Nucleus accumbens (tissue), 56 donors: ENCODE data around the gene ANO9.
"Not testable (repeated sequence)": the region's sequence is repeated elsewhere in the genome, so short reads cannot be mapped to it uniquely, and the experiment has no call there.

Experiments used
- DNase-seq, 56 donors: peaks; one replicate each; lab custom pipeline; 2025; lab: John Stamatoyannopoulos, UW

ANO9 gene

GRCh38 chr11:391117-392017 lies 50.4 kb downstream of the ANO9 start:
- no peak for DNase-seq

- DNase-seq: no peak
Observed at GRCh38 chr11:390175-390574, 51.6 kb downstream of the ANO9 start.

- not testable (repeated sequence) for DNase-seq
Observed at GRCh38 chr11:389369-389768, 52.4 kb downstream of the ANO9 start.

GRCh38 chr11:387193-387793 lies 54.5 kb downstream of the ANO9 start:
- DNase-seq: no peak

GRCh38 chr11:386483-386882 lies 55.3 kb downstream of the ANO9 start:
- DNase-seq: no peak

- DNase-seq: no peak
Observed at GRCh38 chr11:385594-386351, 56.0 kb downstream of the ANO9 start.

GRCh38 chr11:384511-384910 lies 57.3 kb downstream of the ANO9 start:
- no peak for DNase-seq

GRCh38 chr11:383431-383830 lies 58.4 kb downstream of the ANO9 start:
- DNase-seq: no peak

GRCh38 chr11:382081-382629 lies 59.7 kb downstream of the ANO9 start:
- no peak for DNase-seq

- DNase-seq: peak in 1 of 56 donors; percentile 19
Observed at GRCh38 chr11:381501-382072, 60.2 kb downstream of the ANO9 start.

- no peak for DNase-seq
Observed at GRCh38 chr11:380996-381395, 60.8 kb downstream of the ANO9 start.

- no peak for DNase-seq
Observed at GRCh38 chr11:380491-380890, 61.3 kb downstream of the ANO9 start.

GRCh38 chr11:380095-380480 lies 61.7 kb downstream of the ANO9 start:
- no peak for DNase-seq

GRCh38 chr11:379205-380094 lies 62.4 kb downstream of the ANO9 start:
- DNase-seq: no peak

- no peak for DNase-seq
Observed at GRCh38 chr11:377883-378500, 63.8 kb downstream of the ANO9 start.

- DNase-seq: no peak
Observed at GRCh38 chr11:377174-377865, 64.5 kb downstream of the ANO9 start.

- DNase-seq: no peak
Observed at GRCh38 chr11:376531-377173, 65.2 kb downstream of the ANO9 start.
